Activated naive CD8-positive, alpha-beta T cell treated with anti-CD3 and anti-CD28 coated beads, Interleukin-2, amount 50 U/mL, for 16 hours (primary cell): ENCODE measurements around the gene SERF1B.
"Not testable (repeated sequence)": the region's sequence is repeated elsewhere in the genome, so short reads cannot be mapped to it uniquely, and the experiment has no call there.

Experiments
- DNase-seq: peaks from one replicate; pipeline ENCODE4 v3.0.0-alpha.2; 2020; ENCODE audit warnings: low read depth, low spot score

Gene SERF1B

DNA sequence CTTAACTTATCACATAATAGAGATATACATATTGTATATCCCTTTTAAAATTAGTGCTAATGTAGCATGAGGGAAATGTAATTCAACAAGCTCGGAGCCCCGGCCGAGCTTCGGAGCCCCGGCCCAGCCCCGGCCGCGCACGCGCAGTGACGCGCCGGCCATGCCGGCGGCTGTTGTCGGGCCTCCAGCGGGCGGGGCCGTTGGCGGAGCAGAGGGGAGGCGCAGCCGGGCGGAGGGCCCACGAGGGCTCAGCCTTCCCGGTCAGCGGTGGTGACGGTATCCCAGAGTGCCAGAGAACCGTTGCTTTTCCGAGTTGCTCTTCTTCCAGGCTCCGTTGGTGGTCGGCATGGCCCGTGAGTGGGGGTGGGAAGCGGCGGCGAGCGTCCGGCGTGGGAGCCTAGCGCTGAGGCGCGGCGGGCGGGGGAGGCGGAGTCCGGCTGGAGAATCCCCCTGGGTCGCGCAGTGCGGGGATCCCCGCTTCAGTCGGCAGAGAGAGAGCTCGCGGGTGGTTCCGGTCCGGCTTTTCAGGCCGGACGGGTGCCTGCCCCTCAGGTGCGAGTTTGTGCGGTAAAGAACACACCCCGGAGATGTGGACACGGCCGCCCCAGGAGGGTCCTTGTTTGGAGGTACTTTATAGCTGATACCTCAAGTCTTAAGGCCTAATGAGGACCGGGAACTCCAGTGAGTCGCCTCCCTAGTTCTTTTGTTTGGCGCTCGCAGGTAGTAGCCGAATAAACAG, at the start of gene SERF1B:
SERF1B (plus strand) TSS at position 146 of the 739 bp plus-strand sequence; CDS start at position 347, 201 bp downstream.
- DNase-seq: not testable (repeated sequence)

DNA sequence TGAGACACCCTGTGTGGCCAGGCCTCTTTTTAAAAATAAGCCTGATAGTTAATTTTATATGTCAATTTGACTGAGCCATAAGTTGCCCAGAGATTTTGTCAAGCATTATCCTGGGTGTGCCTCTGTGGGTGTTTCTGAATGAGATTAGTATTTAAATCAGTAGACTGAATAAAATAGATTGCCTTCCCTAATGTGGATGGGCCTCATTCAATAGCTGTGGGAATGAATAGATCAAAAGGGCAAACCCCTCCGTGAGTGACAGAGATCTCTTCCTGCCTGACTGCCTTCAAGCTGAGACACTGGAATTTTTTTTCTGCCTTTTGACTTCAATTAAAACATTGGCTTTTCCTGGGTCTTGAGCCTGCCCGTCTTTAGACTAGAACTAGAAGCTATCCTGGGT, 33.3 kb upstream of the SERF1B start:
- not testable (repeated sequence) for DNase-seq

DNA sequence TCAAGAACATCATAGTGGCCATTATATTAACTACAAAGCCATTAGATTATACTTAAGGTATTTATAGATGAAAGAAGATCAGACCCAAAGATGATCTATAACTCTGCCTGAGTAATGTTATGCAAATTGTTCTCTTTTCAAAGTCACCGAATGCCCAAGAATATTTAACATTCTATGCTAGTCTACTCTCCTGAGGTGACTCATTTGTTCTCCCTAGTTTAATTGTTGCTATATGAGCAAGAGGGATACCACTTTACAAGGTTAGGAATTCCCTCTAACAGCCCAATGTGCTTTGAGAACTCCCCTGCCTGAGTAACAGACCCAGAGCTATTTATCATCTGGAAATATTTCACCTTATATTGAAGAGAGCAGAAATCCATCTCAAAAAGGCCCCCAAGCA, 29.5 kb upstream of the SERF1B start:
- DNase-seq: not testable (repeated sequence)

DNA sequence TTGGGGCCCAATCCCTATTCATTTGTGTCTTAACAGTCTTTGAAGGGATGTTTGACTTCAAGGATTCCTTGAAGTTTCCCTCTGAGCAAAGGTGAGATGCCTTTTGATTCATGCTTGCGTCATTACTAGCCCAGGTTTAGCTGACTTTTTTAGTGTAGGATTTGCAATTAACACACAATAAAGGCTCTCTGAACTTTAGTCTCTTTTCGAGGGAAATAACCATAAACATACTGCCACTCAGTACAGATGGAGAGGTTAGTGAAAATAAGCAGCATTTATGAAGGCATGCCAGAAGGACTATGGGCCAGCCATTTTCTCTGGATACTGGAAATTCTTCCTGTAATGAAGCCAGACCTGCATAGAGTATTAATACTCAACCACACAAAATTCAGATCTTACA, 4.4 kb upstream of the SERF1B start:
- DNase-seq: not testable (repeated sequence)

DNA sequence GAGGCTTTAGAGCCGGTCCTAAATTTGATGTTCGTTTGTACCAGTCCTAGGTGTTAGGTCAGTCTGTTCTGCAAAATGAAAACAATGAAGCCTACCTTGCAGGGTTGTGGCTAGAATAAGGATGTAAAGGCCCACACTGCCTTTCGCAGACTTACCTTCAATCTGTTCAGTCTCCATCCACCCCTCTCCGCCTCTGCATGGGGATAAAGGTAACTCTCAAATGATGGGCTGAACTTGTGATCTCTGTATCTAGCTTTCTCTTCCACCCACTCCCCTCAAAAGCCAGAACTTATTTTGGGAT, 744 bp downstream of the SERF1B start:
- DNase-seq: not testable (repeated sequence)

DNA sequence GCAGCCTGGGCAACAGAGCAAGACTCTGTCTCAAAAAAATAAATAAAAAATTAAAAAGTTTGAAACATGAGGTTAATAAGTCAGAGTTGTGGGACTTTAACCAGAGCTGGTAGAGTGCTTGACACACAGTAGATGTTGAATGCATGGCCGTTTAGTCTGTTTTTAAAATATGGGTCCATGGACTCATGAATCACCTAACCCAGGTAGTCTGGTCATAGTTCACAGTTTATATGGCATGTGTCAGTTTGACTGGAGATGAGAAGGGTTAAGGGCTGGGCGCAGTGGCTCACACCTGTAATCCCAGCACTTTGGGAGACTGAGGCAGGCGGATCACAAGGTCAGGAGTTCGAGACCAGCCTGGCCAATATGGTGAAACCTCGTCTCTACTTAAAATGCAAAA, 6.2 kb downstream of the SERF1B start:
- not testable (repeated sequence) for DNase-seq

DNA sequence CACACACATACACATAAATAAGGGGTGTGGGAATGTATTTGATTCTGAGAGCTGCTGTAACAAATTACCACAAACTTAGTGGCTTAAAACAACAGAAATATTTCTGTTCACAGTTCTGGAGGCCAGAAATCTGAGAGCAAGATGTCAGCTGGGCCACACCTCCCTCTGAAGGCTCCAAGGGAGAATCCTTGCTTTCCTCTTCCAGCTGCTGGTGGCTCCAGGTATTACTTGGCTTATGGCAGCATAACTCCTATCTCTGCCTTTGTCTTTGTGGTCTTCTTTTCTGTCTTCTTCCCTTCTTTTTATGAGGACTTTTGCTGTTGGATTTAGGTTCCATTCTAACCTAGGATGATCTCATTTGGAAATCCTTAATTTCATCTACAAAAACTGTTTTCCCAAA, 16.4 kb downstream of the SERF1B start:
- DNase-seq: not testable (repeated sequence)

DNA sequence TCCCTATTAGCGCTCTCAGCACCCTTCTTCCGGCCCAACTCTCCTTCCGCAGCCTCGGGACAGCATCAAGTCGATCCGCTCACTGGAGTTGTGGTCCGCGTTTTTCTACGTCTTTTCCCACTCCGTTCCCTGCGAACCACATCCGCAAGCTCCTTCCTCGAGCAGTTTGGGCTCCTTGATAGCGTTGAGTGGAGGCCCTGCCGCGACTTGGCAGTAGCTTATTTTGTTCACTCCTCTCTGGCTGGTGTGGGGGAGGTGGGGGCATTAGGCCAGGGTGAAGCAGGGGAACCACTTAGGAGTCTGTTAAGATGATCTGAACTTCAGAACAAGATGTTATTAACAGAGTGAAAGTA, 24.7 kb downstream of the SERF1B start:
- not testable (repeated sequence) for DNase-seq

DNA sequence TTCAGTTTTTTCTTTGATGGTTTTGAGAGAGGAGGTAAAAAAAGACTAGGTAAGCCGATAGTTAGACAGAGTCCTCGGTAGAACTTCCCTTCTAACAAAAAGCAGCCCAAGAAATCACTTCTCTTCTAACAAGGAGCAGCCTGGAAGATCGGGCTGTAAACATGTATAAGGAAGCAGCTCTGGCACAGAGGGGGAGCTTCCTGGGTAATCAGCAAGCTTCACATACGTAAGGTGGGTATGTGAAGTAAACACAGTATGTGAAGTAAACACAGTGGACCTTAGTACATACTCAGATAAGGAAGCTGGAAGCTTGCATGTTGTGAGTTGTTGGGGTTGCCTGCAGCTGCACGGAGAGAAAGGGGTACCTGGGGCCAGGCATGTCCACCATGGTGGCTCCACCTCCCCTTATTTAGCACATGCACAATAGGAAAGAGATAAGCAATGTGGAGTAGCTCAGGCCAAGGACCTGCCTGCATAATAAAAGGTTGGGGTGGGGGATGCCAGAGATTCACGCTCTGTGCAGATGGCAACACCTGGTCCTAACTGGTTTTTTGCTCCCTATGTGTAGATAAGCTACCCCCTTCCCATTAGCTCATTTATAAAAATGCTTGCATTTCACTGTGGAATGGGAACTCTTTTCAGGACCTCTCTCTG, 31.4 kb downstream of the SERF1B start:
- DNase-seq: not testable (repeated sequence)

DNA sequence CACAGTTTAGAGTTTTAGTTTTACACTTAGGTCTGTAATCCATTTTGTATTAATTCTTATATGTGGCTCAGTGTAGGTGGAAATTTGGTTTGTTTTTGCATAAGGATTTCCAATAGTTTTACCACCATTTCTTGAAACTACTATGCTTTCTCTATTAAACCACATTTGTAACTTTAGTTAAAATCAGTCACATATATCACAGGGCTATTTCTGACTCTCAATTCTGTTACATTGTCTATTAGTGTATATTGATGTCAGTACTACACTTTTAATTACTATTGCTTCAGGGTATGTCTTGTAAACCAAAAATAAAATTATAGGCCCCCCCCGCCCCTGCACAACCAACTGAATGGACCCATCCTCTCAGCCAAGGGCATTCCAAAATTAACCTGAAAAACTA, 32.1 kb downstream of the SERF1B start:
- not testable (repeated sequence) for DNase-seq

DNA sequence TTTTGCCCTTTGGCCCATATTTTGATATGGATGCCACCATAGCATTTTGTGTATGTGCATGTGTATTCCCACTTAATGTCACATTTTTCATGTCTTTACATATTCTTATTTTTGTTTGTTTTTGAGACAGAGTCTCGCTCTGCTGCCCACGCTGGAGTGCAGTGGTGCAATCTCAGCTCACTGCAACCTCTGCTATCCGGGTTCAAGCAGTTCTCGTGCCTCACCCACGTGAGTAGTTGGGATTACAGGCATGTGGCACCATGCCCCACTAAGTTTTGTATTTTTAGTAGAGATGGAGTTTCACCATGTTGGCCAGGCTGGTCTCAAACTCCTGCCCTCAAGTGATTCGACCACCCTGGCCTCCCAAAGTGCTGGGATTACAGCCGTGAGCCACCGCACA, 52.6 kb downstream of the SERF1B start:
- not testable (repeated sequence) for DNase-seq

DNA sequence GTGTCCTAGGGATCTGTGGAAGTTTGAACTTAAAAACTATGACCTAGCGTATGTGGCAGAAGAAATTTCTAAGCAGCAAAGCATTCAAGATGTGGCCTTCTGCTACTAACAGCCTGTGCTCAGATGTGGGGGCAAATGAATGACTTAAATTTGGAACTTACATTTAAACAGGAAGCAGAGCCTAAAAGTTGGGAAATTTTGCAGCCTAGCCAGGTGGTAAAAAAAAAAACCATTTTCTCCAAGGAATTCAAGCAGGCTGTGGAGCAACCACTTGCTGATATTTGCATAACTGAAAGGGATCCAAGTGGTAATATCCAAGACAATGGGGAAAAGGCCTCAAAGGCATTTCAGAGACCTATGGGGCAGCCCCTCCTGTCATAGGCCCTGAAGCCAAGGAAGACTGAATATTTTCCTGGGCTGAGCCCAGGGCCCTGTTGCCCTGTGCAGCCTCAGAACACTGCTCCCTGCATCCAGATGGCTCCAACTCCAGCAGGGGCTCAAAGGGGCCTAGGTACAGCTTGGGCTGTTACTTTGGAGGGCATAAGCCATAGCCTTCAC, 63.9 kb downstream of the SERF1B start:
- not testable (repeated sequence) for DNase-seq

DNA sequence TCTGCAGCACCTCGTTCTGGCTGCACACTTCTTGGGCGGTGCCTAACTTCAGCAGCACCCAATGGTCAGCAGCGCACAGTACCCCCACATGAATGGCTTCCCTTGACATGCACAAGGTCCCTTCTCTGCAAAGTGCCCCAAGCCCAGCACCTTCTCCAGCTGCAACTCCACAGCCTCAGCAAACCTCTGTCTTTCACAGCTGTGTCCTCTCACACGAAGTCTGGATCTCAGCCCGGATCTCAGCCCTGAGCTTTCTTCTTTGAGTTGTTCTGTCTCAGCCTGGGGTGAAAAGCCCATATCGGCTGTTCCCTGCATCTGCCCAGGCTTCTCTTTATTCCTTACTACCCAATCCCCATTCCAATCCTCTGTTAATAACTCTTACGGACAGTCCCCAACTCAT, 66.7 kb downstream of the SERF1B start:
- DNase-seq: not testable (repeated sequence)
